GM12891 (cell line): ENCODE data around the gene ABCC9.

ENCODE experiments used
- PAX5 ChIP-seq: IDR thresholded peaks from 2 replicates; pipeline ENCODE4 v1.6.1; 2011; ENCODE audit warnings: low read length, moderate library complexity, mild to moderate bottlenecking; ENCODE audit not compliant: insufficient read depth, severe bottlenecking
- POLR2A ChIP-seq: IDR thresholded peaks from 2 replicates; pipeline ENCODE4 v1.6.1; 2011; ENCODE audit warnings: low read depth, low read length, control low read depth
- POLR2AphosphoS5 ChIP-seq: IDR thresholded peaks from 2 replicates; pipeline ENCODE4 v1.6.1; 2011; ENCODE audit warnings: low read depth, low read length, control low read depth
- SPI1 ChIP-seq: IDR thresholded peaks from 2 replicates; pipeline ENCODE4 v1.6.1; 2011; ENCODE audit warnings: low read depth, low read length, control low read depth
- TAF1 ChIP-seq: IDR thresholded peaks from 2 replicates; pipeline ENCODE4 v1.6.1; 2011; ENCODE audit warnings: low read depth, low read length, control low read depth

- TF ChIP-seq POLR2A (no peak), PAX5 (no peak), POLR2AphosphoS5 (no peak), TAF1 (no peak), SPI1 (no peak)
These were observed 30.6 kb downstream of the ABCC9 start for GRCh38 chr12:21910657-21911056.
